Bone marrow (tissue), 2 donors: ENCODE results near the gene TMEM128.
"Not testable (repeated sequence)": the region's sequence is repeated elsewhere in the genome, so short reads cannot be mapped to it uniquely, and the experiment has no call there.

ENCODE experiments used
- DNase-seq, 2 donors: peaks; one replicate each; lab custom pipeline; 2025; lab: John Stamatoyannopoulos, UW

Gene TMEM128

DNA sequence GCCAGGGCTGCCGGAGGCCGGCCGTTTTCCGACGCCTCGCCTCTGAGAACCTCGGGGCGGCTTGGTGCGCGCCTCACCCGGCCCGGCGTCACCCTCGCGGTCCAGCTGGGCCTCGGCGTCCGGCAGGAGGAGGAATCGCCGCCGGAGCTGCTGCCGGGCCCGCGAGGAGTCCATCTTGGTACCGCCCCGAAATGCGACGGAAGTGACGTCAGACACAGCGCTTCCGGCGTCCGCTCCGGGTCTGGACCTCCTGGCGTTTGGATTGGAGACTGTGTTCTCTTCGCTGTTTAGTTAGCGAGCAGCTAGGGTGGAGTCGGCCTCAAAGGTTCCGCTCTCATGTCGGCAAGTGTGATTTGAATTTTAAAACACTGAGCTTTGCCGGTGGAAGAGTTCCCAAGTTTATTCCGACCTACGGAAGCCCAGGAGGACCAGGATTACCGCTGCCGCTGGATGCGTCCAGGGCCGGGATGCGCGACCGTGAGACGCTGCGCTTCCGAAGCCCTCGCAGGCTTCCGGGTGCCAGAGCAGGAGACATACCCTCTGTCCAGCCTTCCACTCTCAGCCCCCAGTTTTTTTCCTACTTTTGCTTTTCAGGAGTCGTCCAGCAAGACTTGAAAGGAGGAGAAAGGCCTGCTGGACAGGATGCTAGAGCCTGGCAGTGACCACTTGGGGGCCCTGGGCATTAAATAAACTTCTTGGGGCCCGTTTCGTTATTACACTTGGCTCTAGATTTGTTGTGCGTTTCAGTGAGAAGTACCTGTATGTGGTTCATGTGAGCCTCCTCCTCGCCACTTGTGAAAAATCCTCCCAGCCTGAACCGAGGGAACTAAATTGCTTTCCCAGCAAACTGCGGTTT, at the start of gene TMEM128:
TSS of gene TMEM128 (minus strand) at position 195 of the 856 bp plus-strand sequence. CDS start at position 174, 21 bp downstream.
- peak; percentile 85 to 89 for DNase-seq

- no peak for DNase-seq
These were observed 48.3 kb upstream of the TMEM128 start for GRCh38 chr4:4296283-4296846.

DNA sequence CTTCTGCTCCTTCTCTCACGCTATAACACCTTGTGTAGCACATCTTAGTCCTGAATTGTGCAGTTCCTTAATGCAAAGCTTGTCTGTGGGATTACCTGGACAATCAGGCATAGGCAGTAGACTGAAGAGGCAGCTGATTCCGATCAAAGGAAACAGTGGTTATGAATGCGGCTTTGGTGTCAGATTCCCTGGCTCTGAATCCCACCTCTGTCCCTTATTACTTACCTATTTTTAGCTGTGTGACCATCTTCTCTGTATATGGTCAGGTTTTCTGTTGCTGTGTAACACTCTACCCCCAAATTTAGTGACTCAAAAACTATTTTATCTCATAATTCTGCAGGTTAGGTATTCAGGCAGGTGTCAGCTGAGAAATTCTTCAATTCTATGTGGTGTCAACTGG, 45.3 kb upstream of the TMEM128 start:
- no peak for DNase-seq

GRCh38 chr4:4289941-4290850, 42.2 kb upstream of the TMEM128 start, which contains the start of the genes LYAR and ZBTB49:
Gene LYAR, minus strand, starts transcription at chr4:4290154. Its CDS starts 6,412 bp downstream, at chr4:4283742.
Gene ZBTB49, plus strand, starts transcription at chr4:4290251. Its CDS starts 9,695 bp downstream, at chr4:4299946.
- DNase-seq, result peak; percentile 74 to 93

DNA sequence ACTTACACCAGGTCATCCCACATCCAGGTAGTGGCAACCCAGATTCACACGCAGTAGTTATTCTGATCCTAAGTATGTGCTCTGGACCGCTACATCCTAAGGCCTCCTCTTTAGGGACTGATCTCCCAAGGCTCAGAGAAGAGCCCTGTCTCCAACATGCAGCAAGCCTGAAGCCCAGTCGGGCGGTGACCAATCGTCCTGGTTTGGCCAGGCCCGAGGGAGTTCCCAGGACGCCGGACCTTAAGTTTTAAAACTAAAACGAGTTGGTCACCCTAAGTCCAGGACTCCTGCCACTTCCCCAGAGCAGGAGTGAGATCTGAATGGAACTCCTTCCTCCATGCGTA, 41.5 kb upstream of the TMEM128 start:
- no peak for DNase-seq

GRCh38 chr4:4289055-4289454, 41.0 kb upstream of the TMEM128 start:
- DNase-seq, result no peak

DNA sequence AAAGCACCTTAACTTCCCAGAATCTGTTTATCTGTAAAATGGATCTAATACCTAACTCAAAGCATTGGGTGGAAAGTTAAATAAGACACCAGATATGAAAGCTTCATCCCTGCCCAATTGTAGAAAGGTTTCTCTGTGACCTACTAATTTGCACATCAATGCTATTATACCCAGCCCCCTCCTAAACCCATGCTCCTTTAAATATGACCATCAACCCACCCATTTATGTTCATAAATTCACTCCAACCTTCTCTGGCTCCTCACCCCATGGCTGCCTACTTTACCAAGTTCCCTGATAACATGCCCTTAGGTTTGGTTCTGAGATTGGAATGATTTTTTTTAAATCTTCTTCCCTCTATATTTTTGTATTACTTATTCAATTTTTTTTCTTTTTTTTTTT, 40.1 kb upstream of the TMEM128 start:
- no peak for DNase-seq

- DNase-seq, result no peak
These were observed 37.0 kb upstream of the TMEM128 start for GRCh38 chr4:4284827-4285618.

- DNase-seq, result no peak
These were observed 33.8 kb upstream of the TMEM128 start for GRCh38 chr4:4281787-4282186.

- no peak for DNase-seq
These were observed 29.5 kb upstream of the TMEM128 start for GRCh38 chr4:4277531-4277930.

DNA sequence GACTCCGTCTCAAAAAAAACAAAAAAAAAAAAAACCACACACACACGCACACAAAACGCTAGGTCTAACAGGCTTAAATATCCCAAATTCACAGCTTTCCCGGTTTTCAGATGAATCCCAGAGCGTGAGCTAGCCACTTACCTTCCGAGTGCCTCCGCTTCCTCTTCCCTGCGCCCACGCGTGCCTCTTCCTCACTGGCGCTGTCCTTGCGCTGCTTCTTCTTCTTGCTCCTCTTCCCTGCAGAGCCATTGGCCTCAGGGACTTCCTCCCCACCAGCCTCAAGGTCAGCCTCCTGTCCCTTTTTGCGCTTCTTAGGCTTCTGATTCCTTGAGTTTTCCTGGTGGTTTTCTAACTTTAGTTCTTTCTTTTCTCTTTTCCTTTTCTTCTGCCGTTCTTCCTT, 26.2 kb upstream of the TMEM128 start:
- DNase-seq, result no peak

GRCh38 chr4:4271912-4272311, 23.9 kb upstream of the TMEM128 start:
- DNase-seq, result no peak

GRCh38 chr4:4270529-4270928, 22.5 kb upstream of the TMEM128 start:
- no peak for DNase-seq

GRCh38 chr4:4269856-4270255, 21.8 kb upstream of the TMEM128 start:
- DNase-seq, result no peak

- no peak for DNase-seq
These were observed 21.3 kb upstream of the TMEM128 start for GRCh38 chr4:4269331-4269731.

GRCh38 chr4:4268776-4269175, 20.8 kb upstream of the TMEM128 start:
- no peak for DNase-seq

- no peak for DNase-seq
These were observed 20.0 kb upstream of the TMEM128 start for GRCh38 chr4:4267981-4268380.

GRCh38 chr4:4260185-4260751, 12.2 kb upstream of the TMEM128 start:
- peak in 1 of 2 donors; percentile 31 for DNase-seq

GRCh38 chr4:4259484-4260100, 11.6 kb upstream of the TMEM128 start:
- DNase-seq, result no peak

GRCh38 chr4:4257705-4258104, 9.7 kb upstream of the TMEM128 start:
- not testable (repeated sequence) for DNase-seq

DNA sequence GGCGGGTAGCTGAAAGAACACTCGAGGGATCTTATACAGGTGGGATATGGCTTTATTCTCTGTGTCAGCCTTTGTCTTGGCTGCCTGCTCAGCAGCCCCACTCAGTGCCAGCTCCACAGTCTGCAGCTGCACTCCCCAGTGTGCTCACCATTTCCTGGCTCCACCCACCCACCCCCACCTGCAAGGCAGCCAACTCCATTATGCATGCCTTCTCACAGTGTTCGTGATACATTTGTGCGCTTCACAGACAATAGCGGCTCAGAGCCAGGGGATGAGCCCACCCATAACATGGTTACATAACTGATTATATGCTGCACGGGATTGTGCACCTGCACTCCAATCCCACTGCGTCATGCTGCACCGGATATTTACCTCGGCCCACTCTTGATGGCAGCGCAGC, 8.8 kb upstream of the TMEM128 start:
- DNase-seq, result no peak
